ENCODE results near the gene TPD52L1.

TPD52L1 gene

GRCh38 chr6:125262016-125263013 lies 108.7 kb downstream of the TPD52L1 start:
- no peak for DNase-seq (ENCODE audit: low spot score)
- TF ChIP-seq CTCF (IDR thresholded peaks at IDR 0.05; ENCODE audit: extremely low read depth, missing control alignments): no peak

- TF ChIP-seq CTCF (IDR thresholded peaks at IDR 0.05; ENCODE audit: extremely low read depth, missing control alignments): no peak
- no peak for DNase-seq (ENCODE audit: low spot score)
Measured at GRCh38 chr6:125264476-125264875, 110.9 kb downstream of the TPD52L1 start.

- no peak for DNase-seq (ENCODE audit: low spot score)
- TF ChIP-seq CTCF (IDR thresholded peaks at IDR 0.05; ENCODE audit: extremely low read depth, missing control alignments): no peak
Measured at GRCh38 chr6:125267806-125268523, 114.4 kb downstream of the TPD52L1 start.

GRCh38 chr6:125268765-125269164 lies 115.2 kb downstream of the TPD52L1 start:
- no peak for DNase-seq (ENCODE audit: low spot score)
- TF ChIP-seq CTCF (IDR thresholded peaks at IDR 0.05; ENCODE audit: extremely low read depth, missing control alignments): no peak

- no peak for DNase-seq (ENCODE audit: low spot score)
- TF ChIP-seq CTCF (IDR thresholded peaks at IDR 0.05; ENCODE audit: extremely low read depth, missing control alignments): no peak
Measured at GRCh38 chr6:125269328-125269985, 115.9 kb downstream of the TPD52L1 start.

- no peak for DNase-seq (ENCODE audit: low spot score)
- TF ChIP-seq CTCF (IDR thresholded peaks at IDR 0.05; ENCODE audit: extremely low read depth, missing control alignments): no peak
Measured at GRCh38 chr6:125270380-125270779, 116.8 kb downstream of the TPD52L1 start.
